ENCODE measurements around the gene CDH12.
"Not testable (repeated sequence)": the region's sequence is repeated elsewhere in the genome, so short reads cannot be mapped to it uniquely, and the experiment has no call there.

Gene CDH12

DNA sequence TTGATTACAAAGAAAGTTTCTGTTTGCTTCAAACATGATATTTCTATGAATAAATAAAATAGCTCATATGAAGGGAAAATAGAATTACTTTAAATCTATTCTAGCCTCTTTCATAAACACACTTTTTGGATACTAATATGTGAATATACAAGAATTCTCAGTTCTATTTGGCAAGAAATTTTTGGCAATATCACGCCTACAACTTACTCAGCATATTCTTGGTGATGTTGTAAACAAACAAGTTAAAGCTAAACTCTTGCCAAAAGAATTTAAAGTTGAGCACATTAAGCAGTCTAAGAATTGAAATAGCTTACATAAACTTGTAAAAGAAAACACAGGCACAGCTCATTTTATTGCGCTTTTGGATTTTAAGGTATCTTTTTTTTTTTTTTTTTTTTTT, 209.8 kb downstream of the CDH12 start:
- no peak for DNase-seq

DNA sequence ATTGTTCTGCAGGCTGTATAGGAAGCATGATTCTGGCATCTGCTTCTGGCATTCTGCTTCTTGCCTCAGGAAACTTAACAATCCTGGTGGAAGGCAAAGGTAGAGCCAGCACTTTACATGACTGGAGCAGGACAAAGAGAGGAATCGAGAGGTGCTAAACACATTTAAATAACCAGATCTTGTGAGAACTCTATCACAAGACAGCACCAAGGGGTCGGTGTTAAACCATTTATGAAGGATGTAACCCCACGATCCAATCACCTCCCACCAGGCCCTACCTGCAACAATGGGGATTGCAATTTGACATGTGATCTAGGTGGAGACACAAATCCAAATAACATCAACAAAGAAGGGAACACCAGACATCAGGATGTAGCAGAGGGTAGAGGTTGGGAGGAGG, 221.5 kb downstream of the CDH12 start:
- no peak for DNase-seq

DNA sequence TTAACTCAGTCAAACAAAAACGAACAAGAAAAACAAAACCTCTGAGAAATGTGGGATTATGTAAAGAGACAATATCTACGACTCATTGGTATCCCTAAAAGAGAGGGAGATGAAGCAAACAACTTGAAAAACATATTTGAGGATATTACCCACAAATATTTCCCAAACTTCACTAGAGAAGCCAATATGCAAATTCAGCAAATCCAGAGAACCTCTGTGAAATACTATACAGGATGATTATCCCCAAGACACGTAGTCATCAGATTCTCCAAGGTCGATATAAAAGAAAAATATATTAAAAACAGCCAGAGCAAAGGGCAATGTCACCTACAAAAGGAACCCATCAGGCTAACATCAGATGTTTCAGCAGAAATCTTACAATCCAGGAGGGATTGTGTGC, 226.1 kb downstream of the CDH12 start:
- DNase-seq: no peak

DNA sequence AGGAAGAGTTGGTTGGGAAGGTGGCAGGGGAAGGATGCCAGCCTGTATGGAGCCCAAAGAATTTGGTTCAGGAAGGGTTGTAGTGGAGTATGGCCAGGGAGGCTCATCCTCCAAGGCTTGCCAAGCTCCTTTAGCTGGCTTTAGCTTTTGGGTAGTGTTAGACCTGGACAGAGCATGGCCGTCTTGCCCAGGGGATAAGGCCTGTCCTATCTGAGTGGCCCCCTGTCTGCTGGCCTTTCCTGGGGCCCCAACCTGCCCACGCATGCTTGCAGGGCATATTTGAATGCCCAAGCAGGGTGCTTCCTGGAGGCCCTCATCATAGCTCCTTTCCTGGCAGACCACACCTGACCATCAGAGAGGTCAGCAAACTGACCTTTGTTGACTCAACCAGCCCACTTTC, 227.7 kb downstream of the CDH12 start:
- DNase-seq: no peak

DNA sequence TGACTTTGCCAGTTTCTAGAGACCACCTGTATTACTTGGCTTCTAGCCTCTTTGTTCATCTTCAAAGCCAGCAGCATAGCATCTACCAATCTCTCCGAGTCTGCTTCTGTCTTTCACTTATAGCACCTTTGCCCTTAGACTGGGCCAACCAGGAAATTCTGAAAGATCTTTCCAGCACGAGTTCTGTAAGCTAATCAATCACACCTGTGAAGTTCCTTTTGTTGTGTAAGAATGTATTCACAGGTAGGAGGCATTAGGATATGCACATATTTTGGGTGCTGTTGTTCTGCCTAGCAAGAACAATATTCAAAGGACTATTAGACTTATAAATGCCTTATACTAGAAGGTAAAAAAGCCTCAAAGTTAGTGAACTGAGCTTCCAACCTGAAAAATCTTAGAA, 232.1 kb downstream of the CDH12 start:
- no peak for DNase-seq

DNA sequence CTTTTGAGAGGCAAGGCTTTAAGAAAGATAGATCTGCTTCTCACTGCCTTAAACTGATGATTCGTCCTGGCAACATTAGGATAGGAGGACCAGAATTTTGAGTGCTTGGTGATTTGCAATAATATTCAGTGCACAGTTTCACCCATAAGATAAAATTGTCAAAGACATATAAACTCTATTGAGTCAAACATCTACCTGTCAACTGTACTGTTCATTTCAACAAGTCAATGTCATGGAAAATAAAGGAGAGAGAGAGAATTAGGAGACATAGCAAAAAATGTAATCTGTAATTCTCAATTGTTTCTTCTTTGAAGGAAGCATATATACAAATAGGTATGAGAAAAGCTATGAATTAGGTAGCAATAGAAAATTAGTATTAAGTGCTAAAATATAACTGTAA, 237.2 kb downstream of the CDH12 start:
- DNase-seq: no peak

DNA sequence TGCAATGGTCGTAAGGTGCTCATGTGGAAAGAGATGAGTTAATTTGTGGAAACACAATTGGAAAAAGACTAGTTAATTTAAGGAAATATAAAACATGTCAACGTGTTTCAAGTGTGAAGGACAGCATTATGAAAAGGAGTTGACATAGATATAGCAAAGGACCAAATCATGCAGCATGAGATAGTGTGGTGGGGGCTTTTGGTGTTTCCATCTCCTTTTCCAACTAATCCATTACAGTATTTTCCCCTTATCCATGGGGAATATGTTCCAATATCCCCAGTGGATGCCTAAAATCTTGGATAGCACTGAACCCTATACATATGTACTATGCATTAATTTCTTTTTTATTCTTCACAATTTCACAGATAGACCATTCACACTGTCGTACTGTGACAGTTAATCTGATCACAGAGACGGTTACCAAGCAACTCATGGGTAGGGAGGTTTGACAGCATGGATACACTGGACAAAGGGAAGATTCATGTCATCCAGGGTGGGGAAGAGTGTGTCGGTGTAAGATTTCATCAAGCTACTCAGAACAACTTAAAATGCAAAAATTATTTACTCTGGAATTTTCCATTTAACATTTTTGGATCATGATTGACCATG, 238.6 kb downstream of the CDH12 start:
- DNase-seq: peak in 2 of 3 experiments; percentile 9 to 27

DNA sequence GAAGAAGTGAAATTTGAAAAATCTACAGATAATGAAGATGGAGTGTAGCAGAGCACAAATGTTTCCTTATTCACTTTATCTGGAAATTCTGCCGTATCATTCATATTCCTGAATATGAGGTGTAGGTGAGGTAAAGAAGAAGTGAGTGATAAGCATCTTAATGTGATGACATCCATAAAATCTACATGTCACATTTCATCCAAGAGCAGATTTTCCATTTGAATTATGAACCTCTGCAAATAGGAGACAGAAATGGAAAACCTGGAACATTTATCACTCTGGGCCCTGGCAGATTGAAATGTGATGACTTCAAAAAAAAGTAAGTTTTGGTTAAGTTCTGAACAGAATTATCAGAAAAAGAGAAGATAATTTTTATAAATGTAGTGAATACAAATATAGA, 240.2 kb downstream of the CDH12 start:
- no peak for DNase-seq

DNA sequence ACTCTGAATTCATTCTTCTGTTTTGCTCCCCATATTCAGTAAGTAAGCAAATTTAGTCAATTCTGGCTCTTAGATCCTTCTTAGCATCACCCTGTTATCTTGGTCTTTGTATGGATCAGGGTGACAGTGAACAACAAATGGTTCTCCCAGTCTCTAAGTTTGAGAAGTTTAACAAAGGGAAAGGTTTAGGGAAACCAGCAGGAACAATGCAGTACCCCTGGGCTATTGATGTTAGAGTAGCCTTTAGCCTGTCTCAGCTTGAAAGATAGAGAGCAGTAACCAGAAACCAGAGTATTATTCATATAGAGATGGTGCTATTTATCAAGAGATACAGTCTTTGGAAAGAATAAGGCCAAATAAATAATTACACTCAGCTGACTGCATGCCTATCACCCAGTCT, 241.8 kb downstream of the CDH12 start:
- DNase-seq: no peak

DNA sequence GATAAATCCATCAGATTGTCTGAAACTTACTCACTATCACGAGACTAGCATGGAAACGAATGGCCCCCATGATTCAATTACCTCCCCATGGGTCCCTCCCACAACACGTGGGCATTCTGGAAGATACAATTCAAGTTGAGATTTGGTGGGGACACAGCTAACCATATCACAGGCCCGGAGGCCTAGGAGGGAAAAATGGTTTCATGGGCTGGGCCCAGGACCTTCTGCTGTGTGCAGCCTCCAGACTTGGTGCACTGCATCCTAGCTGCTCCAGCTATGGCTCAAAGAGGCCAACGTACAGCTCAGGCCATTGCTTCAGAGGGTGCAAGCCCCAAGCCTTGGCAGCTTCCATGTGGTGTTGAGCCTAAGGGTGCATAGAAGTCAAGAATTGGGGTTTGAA, 245.6 kb downstream of the CDH12 start:
- not testable (repeated sequence) for DNase-seq

DNA sequence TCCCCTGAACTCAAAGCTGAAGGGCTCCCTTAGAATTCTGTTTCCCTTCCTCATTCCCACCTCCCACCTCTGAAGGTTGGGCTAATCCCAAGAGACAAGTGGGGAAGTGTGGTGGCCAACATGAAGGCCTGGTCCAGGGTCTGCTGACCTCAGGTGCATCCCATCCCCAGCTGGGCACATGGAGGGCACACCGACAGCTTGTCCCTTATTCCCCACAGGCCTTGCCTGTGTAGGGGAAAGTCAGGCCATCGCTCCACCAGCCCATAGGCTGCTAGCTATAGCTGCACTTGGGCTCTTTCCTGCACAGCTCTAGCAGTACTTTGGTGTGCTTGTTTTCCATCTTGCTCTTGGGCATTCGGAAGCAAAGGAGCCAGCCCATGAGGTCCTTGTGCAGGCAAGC, 247.7 kb downstream of the CDH12 start:
- no peak for DNase-seq

DNA sequence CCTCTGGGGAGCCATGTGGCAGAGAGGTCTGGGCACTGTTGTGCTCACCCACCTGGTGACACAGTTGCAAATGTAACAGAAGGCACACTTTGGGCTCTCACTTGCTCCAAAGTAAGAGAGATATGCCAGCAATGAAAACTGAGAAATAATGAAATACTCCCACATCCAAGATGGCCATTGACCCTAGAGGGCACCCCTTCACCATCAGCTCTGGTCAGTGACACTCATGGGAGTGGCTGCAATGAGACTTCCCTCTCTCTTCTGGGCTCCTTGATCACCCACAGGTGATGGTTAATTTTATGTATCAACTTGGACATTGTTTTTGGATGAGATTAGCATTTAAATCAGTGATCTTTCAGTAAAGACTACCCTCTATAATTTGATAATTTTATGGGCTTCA, 248.4 kb downstream of the CDH12 start:
- no peak for DNase-seq

DNA sequence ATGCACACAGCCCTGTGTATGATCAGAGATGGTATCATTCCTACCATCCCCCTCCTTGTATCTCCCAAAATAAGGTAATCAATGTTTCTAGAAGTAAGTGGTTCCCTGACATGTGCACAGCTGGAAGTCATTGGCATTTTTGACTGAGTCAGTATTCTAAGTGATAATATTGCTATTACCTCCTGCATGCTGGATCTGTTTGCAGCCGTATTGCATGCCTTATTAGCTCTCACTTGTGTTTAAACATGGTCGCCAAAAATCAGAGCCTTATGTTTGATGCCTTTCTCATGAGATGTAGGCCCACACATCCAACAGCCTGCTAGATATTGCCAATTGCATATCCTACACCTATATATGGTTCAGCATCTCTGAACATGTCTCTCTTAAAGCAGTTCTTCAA, 254.3 kb downstream of the CDH12 start:
- DNase-seq: no peak

DNA sequence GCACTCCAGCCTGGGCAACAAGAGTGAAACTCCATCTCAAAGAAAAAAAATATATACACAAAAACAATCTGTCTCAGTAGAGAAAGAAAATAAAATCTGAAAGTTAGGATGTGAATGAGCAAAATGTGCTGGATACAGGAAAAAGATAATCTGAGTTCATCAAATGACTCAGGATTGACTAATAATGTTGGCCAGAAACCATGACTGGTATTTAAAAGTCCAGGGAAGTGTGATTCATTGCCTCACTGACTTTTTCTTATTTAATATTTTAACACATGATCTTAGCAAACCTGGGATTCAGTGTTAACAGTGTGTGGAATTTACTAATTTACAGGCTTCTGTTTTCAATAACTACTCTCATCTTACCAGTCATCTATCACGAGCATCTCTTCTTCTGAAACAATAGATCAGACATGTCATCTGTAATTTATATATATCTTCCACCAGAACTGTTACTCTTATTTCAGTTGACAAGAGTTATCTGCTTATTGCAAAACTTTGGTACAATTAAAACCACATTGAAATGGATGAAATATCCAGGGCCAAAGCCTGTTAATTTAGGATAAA, 256.7 kb downstream of the CDH12 start:
- no peak for DNase-seq

DNA sequence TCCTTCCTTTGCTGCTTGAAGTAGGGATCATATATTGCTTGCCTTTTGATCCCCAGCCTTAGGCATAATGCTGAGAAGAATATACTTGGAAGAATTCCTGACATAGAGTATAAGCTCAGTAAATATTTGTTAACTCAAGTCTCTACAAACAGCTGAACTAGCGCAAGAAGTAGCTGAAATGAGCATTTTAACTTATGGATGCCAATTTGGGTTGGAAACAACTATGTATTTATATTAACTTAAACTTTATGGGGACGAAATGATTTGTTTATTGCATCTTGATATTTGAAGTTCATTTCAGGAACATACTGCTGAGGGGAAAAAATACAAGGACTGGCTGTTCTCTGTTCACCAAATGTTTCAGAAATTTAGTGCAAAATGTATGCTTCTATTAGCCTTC, 258.7 kb downstream of the CDH12 start:
- DNase-seq: no peak

DNA sequence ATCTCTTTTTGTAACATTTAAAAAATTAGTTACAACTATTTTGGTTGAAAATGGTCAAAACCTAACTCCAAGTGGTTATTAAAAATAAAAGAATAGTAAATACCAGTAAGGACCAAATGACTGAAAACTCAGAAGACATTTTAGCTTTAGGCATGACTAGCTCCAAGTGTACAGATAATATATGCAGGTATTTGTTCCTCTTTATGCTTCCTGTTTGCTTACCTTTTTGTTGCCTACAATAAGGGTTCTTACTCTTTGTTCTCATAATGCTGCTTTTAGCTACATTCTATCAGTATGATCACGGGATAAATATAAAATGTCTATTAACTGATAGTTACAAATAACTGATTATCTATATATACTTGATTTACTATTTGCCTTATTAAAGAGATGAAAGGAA, 259.6 kb downstream of the CDH12 start:
- no peak for DNase-seq

DNA sequence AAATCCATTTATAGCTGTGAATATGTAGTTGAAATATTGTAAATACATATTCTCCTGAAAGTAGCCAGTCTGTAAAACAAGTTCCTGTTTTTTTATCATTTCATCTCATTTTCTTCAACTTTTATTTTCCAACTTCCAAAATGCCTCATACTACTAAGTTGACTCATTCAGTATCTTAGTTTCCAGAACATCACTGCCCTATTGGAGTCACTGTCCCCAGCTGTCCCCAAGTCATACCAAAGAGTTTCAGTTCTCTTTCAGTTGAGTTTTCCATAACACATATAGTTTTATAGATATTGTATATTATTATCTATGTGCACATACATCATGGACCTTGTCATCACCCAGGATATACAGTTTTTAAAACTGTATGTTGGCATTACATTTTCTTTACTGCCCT, 261.7 kb downstream of the CDH12 start:
- DNase-seq: no peak

DNA sequence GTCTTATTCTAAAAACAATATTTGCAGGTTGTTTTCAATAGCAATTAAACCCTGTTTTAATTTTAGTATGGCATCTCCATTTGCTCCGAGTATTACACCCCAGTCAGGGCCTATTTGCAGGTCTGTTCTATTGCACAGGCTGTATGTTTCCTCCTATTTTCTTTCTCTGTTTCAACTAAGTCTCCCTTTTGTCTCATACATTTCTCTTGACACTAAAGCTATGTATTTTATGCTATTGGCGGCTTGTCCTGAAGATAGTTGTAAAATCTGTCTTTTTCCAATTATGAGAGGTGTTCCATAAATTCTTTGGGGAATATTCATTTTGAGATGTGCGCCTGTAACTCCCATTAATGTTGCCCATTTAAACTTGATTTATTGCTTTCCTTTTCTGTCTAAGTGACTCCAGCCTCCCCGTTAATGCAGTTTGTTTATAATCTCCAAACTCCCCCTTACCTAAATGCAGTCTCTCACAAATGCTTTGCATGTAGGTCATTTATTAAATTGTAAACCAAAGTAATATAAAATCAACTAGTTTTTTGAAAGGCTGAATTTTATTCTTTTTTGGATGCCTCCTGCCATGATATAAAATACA, 262.4 kb downstream of the CDH12 start:
- DNase-seq: peak in 2 of 3 experiments; percentile 13 to 68

DNA sequence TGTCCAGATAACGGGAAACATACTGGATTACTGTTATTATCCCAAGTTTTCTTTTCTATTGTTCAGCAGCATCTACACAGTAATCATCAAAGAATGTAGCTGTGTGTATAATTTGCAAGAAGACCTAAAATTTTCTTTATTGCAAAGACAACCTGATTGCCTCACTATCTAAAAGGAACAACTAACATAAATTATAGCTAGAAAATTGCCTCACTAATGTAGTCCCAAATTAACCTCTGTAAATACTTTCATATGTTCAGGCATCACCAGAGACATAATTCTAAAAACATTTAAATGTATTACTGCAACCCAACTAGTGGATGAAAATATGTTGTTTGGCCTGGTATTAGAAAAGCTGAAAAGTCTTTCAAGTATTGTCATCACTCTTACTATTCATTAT, 275.4 kb downstream of the CDH12 start:
- peak in 1 of 3 experiments; percentile 31 for DNase-seq

DNA sequence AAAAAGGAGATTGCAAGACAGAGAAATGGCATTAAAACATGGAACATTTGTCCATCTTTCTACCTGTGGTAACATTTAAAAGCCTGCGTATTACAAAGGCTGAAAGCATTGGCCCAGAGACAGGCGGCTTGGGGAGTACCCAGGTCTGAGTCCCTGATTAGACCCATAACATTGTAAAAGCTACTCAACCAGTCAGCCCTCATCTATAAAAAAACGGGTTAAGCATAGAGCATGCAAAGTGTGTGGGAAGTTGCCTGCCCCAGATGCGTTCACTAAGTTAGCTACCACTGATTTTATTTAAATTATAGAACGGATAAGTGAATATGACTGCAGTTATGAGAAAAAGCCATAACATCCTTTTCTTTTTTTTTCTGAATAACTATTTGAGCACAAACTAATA, 276.1 kb downstream of the CDH12 start:
- no peak for DNase-seq

DNA sequence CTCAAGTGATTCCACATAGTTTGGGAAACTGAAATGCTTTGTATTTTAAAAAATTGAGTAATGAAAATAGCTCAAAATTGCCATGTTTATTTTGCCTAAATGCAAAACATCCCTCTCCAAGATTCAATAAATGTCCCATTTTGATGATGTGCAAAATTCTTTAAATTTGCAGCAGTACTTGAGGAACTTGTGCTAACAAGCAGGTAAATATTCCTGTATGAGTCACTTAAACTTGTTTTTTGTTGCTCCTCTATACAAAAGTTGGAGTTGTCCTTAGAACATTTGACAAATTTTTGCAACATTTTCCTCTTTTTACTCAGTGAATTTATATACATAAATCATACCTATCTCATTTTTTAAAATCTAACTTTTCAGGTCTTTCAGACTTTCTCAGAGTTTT, 280.2 kb downstream of the CDH12 start:
- DNase-seq: no peak

DNA sequence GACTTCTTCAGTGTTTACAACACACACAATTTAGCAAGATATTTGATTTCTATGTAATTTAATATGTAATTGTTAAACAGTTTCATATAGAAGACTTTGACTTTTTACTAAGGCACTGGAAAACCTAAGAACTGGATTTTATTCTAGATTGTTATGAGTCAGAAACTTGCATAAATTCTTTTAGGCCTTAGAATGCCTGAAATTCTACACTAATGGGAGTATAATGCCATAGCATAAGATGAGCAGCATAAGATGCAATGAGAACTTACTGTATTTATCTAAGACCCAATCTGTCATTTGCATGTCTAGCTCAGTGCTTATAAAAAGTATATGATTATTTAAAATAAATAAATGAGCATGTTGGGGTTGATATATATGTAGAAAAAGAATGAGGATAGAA, 285.2 kb downstream of the CDH12 start:
- no peak for DNase-seq

DNA sequence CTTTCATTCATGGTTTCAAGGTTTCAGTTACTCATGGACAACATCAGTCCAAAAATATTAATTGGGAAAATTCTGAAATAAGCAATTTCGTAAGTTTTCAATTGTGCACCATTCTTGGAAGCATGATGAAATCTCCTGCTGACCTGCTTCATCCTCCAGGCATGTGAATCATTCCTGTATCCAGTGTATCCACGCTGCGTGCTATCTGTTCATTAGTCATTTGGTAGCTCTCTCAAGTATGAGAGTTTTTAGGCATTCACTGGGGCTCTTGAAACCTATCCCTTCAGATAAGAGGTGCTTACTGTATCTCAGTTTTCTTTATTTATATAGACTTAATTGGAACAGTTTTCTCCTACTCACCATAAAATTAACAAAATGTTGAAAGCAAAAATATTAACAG, 293.0 kb downstream of the CDH12 start:
- peak in 2 of 3 experiments; percentile 10 to 84 for DNase-seq

DNA sequence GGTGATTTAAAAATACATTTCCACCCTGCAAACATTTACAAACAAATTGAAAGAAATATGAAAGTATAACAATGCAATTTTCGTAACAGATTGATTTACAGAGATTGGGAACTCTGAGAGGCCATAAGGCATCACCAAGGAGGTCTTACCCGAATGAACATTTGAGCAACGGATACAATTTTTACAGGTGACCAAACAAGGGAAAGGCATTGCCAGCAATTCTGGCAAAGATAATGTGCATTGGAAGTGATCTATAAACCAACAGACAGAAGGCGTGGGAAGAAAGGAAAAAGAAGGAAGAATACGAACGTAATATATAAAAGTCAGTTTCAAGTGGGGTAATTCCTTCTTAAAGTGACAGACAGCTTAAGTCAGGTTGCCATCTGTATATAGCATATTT, 295.9 kb downstream of the CDH12 start:
- DNase-seq: no peak

DNA sequence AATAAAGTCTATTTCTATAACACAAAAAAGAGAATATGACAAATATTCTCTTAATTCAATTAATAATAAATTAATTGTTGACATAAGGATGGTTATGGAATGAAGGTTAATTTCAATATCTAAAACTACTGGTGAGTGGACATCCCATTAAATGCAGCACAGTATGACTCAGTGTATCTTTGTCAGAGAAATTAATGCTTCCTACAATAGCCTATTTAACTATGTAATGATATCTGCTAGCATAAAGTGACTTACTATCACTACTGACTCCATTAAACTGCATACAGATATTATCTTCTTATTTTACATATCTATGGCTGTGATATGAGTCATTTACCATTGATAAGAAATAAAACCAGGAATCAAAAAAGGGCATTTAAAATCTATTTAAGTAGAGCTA, 298.7 kb downstream of the CDH12 start:
- no peak for DNase-seq

Measured in NCI-H1417 (cell line).